Measurements from ENCODE around the gene DICER1. TPM values are rescaled to one million over a fixed set of nuclear protein-coding genes. Genes with fewer than 3 reads are reported as not detected.
"Not testable (repeated sequence)": the region's sequence is repeated elsewhere in the genome, so short reads cannot be mapped to it uniquely, and the experiment has no call there.

Gene DICER1
- total RNA-seq, 1 experiment from 2014 or later: 27.7 TPM

DNA sequence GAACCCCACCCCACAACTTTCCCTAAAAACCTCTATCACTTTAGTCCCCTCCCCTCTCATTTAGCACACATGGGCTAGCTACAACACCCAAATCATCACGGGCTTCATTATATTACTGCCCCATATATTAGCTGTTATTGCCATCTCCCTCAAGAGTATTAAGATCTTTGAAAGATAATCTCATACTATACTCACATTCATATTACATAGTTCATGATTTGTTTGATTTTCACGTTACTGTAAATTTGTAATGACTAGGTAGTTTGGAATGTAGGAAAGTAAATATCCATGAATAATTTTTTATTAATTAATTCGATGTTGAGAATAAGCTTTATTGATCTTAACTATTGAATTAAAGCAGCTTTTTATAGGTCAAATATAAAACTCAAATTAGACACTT lies 7.9 kb downstream of the DICER1 start:
- no peak for DNase-seq (ENCODE audit: low read depth)

GRCh38 chr14:95147597-95147996 lies 9.7 kb downstream of the DICER1 start:
- DNase-seq (ENCODE audit: low read depth): no peak

- no peak for DNase-seq (ENCODE audit: low read depth)
Observed at GRCh38 chr14:95146079-95146771, 11.1 kb downstream of the DICER1 start.

DNA sequence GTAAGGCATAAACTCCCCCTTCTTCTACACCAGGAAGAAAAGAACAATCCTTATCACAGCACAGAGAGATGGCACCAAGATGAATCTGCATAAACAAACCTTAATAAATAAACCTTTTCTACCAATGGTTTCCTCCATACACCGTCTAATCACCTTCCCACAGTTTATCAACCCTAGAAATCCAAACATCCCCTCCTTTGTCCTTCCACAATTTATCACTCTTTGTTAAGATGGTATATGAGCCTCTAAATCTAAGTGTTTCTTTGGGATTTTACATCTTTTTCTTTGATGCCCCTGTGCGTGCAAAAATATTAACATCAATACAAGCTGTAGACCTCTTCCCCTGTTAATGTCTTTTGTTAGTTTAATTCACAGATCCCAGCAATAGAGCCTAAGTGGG lies 12.5 kb downstream of the DICER1 start:
- DNase-seq (ENCODE audit: low read depth): no peak

- DNase-seq (ENCODE audit: low read depth): no peak
Observed at GRCh38 chr14:95143808-95144620, 13.3 kb downstream of the DICER1 start.

DNA sequence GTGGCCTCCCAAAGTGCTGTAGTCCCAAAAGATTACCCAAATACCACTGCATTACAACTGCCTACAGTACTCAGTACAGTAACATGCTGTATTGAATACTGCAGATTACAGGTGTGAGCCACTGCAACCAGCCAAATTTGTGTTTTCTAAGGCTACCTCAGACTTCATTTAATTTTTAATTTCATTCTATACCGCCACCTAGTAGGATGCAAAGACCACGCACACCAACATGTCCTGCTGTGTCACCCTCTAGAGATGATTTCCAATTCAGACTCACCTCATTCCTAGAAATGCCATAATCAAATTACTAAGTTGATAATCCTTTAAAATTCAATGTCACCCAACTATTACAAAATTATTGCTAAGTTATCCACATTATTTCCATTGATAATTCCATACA lies 15.1 kb downstream of the DICER1 start:
- DNase-seq (ENCODE audit: low read depth): no peak

DNA sequence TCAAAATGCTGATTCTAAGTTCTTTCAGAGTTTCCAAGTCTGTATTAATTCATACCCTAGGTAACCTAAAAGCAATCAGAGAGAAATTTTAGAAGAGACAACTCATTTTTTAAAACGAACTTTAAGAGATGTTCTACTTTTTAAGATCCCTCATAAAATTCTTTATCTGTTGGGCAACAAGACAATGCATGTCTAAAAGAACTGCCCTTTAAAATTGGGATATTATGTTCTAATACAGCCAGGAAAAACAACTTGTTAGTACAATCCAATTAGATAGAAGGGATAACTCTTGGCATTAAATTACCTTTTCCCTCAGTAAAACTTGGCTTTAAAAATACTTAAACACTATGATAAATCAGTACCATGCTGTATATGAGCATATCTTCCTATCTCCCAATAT lies 15.6 kb downstream of the DICER1 start:
- no peak for DNase-seq (ENCODE audit: low read depth)

DNA sequence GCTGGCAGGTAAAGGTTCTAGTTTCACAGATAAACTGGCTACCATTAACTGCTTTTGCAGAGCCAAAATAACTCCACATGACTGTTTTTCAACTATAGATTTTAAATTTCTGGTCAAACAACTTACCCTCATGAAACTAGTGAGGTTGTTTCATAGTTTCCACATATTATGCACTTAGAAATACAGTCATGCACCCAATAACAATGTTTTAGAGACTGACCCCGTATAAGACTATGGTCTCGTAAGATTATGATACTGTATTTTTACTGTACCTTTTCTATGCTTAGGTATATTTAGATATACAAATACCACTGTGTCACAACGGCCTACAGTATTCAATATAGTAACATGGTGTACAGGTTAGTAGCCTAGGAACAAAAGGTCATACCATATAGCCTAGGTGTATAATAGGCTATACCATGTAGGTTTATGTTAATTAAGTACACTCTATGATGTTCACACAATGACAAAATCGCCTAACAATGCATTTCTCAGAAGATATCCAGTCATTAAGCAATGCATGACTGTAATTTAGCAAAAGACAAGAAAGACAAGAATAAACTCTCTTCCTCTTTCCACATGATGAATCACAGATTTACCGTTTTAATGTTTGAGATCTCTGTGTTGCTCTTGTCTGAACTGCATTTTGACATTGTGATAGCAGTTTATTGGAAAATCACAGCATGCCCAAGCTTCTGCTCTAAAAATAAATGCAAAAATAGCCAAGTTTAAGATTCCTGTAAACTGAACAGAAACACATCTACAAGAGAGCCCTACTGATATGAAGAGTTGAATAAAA lies 17.1 kb downstream of the DICER1 start:
- no peak for DNase-seq (ENCODE audit: low read depth)

DNA sequence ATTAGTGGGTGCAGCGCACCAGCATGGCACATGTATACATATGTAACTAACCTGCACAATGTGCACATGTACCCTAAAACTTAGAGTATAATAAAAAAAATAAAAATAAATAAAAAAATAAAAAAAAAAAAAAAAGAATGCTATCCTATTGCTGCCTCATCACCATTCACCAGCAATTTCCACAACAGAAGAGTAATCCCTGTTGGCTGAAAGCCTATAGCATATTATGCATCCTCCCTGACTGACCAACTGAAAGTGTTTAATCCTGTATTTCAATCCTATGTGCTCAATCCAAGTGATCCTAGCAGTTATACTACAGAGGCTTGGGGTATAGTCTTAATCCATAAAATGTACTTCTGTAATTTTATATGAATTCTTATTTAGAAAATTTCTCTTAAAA lies 18.5 kb downstream of the DICER1 start:
- no peak for DNase-seq (ENCODE audit: low read depth)

- not testable (repeated sequence) for DNase-seq (ENCODE audit: low read depth)
Observed at GRCh38 chr14:95138455-95138854, 18.9 kb downstream of the DICER1 start.

DNA sequence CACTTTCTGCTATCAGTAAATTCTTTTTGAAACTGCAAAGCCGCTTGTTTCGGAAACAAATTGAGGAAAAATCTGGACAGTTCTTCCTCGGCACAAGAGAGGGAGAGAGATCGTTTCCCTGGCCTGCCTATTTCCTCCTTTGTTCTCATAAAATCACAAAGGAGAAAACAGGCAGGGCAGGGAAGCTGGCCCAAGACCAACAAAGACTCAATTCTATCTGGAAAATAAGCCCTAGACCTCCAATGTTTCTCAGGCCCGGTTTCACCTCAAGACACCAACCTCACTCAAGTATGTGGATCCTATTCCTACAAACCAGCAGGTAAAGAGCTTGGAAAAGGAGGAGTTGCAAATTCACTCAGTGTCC lies 19.5 kb downstream of the DICER1 start:
- no peak for DNase-seq (ENCODE audit: low read depth)

- no peak for DNase-seq (ENCODE audit: low read depth)
Observed at GRCh38 chr14:95137164-95137803, 20.0 kb downstream of the DICER1 start.

- no peak for DNase-seq (ENCODE audit: low read depth)
Observed at GRCh38 chr14:95136631-95137030, 20.7 kb downstream of the DICER1 start.

DNA sequence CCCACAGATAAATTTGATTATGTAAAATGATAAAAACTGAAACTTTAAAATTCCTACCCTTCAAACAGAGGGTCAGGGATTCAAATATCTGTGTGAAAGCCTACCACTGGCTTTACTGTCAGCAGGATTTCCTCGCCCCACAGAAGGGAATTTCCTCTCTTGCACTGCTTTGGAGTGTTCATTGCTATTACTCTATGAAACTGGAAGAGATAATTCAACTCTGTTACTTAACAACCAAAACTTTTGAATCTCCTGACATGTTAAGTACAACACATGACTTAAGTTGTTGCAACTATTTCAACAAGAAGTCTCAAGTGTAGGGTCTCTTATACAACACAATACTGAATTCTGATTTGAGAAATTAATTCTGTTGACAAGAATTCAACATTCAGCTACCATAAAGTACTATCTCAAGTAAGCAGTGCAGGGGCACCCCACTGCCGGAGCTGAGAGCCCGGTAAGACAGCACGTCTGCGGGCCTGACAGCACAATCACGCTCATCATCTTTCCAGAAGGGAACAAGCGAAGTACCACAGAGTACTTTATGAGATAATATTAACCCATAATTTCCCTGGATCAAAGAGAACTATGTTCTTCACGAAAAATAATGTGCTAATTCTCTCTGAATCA lies 22.9 kb downstream of the DICER1 start:
- no peak for DNase-seq (ENCODE audit: low read depth)

DNA sequence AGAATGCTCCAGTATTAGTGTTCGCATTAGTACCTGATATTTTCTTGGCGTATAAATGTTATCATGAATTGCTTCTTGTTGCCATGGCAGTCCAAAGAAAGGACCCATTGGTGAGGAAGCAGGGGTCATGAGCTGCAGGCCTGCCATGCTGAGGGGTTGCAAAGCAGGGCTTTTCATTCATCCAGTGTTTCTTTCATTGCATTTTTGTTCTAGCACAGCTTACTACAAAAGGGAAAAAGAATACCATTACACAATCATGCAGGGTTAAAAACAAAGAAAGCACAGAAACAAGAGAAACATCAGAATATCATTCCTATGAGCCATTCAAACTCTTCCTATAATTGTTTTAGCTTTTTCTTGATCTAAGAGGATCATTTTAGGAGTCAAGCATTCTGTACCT lies 24.0 kb downstream of the DICER1 start:
- DNase-seq (ENCODE audit: low read depth): no peak

DNA sequence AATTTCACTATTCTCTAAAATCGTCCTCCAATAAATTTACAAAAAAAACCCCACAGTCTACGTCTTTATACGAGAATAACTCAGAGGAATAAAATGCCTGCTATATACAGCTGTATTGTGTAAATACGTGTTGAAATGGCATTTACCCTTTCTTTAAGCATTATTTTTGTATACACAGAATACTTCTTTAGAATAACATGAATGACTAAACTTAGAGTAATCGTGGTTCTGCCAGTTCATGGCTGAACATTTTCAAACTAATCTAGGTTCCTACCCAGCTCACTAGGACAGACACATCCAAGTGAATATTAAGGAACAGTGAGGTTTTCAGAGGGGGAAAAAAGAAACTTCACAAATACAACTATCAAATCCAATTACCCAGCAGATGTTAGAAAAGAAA lies 24.6 kb downstream of the DICER1 start:
- no peak for DNase-seq (ENCODE audit: low read depth)

- no peak for DNase-seq (ENCODE audit: low read depth)
Observed at GRCh38 chr14:95130549-95130948, 26.8 kb downstream of the DICER1 start.

GRCh38 chr14:95128140-95128539 lies 29.2 kb downstream of the DICER1 start:
- no peak for DNase-seq (ENCODE audit: low read depth)

DNA sequence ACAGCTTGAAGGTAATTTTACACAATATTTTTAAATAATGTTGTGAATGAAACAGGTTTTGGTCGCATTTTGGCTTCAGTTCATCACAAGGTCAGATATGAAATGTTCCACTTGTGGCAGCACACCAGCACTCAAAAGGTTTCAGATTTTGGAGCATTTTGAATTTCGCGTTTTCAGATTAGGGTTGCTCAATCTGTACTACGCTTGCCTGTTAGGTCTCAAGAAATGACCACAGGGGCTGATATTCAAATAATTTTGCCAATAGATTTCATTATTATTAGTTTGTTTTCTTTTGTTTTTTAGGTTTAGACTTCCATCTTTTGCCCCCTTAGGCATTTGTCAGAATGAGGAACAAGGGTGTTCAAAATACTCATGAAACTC lies 29.8 kb downstream of the DICER1 start:
- DNase-seq (ENCODE audit: low read depth): no peak

GRCh38 chr14:95126906-95127530 lies 30.3 kb downstream of the DICER1 start:
- DNase-seq (ENCODE audit: low read depth): no peak

GRCh38 chr14:95125915-95126314 lies 31.4 kb downstream of the DICER1 start:
- no peak for DNase-seq (ENCODE audit: low read depth)
